ENCODE results near the gene CPHXL2. TPM values are rescaled to one million over a fixed set of nuclear protein-coding genes. Genes with fewer than 3 reads are reported as not detected.

CPHXL2 gene
- total and polyA plus RNA-seq, 2 experiments from 2014 or later, result not detected

DNA sequence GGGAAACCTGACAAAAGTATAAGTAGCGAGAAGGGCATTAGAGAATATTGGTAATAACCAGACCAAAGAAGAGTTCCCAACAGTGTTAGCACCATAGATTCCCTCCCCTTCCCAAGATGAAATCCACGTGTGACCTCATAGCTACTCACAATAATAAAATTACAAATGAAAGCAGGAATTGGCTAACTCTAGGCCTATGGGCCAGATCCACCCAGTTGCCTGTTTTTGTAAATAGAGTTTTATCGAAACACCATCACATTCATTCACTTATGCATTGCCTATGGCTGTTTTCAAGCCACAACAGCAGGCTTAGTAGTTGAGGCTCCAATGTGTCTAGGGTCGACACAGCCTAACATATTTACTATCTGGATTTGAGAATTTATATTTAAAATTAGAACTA, 41.6 kb upstream of the CPHXL2 start:
- no peak for ATAC-seq
- H3K9me2 ChIP-seq (ENCODE audit: insufficient read depth), result no peaks in the 10 kb centered on the region
- H3K27ac ChIP-seq (ENCODE audit: low read depth), result no peak overlapping the region
- no peak overlapping the region for H3K4me2 ChIP-seq
- H3K79me2 ChIP-seq (replicated peaks; ENCODE audit: insufficient read depth), result no peaks in the 10 kb centered on the region
- Mint-ChIP-seq H3K9me3 (peaks cover 82% of the 10 kb centered on the region), H3K36me3 (ENCODE audit: low read depth) (peaks cover 29% of the 10 kb centered on the region; the same call in 1 of the 3 replicates), H3K27ac (no peak overlapping the region), H3K4me1 (no peaks in the 10 kb centered on the region), H3K27me3 (ENCODE audit: insufficient read depth, low read depth, poor library complexity) (no peaks in the 10 kb centered on the region), H3K4me3 (no peak overlapping the region)
- TF ChIP-seq ZNF331 (CRISPR knock-in tag; IDR thresholded peaks at IDR 0.05; ENCODE audit: low read depth) (no peak), ZNF114 (CRISPR knock-in tag; IDR thresholded peaks at IDR 0.05) (no peak), POLR2AphosphoS5 (IDR thresholded peaks at IDR 0.05; ENCODE audit: low read depth) (no peak), CREB1 (CRISPR knock-in tag; IDR thresholded peaks at IDR 0.05; ENCODE audit: low read depth) (no peak), EZH2phosphoT487 (IDR thresholded peaks at IDR 0.05; ENCODE audit: unreplicated experiment) (no peak), NANOG (IDR thresholded peaks at IDR 0.05; ENCODE audit: borderline replicate concordance) (no peak), STAT1 (IDR thresholded peaks at IDR 0.05; ENCODE audit: unreplicated experiment) (no peak), EZH2 (IDR thresholded peaks at IDR 0.05; ENCODE audit: low read depth, unreplicated experiment) (no peak), JUNB (IDR thresholded peaks at IDR 0.05; ENCODE audit: unreplicated experiment) (no peak)
- TF ChIP-seq, protein P1, sequence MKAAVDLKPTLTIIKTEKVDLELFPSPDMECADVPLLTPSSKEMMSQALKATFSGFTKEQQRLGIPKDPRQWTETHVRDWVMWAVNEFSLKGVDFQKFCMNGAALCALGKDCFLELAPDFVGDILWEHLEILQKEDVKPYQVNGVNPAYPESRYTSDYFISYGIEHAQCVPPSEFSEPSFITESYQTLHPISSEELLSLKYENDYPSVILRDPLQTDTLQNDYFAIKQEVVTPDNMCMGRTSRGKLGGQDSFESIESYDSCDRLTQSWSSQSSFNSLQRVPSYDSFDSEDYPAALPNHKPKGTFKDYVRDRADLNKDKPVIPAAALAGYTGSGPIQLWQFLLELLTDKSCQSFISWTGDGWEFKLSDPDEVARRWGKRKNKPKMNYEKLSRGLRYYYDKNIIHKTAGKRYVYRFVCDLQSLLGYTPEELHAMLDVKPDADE (IDR thresholded peaks at IDR 0.05), result no peak
- TF ChIP-seq, protein P2, sequence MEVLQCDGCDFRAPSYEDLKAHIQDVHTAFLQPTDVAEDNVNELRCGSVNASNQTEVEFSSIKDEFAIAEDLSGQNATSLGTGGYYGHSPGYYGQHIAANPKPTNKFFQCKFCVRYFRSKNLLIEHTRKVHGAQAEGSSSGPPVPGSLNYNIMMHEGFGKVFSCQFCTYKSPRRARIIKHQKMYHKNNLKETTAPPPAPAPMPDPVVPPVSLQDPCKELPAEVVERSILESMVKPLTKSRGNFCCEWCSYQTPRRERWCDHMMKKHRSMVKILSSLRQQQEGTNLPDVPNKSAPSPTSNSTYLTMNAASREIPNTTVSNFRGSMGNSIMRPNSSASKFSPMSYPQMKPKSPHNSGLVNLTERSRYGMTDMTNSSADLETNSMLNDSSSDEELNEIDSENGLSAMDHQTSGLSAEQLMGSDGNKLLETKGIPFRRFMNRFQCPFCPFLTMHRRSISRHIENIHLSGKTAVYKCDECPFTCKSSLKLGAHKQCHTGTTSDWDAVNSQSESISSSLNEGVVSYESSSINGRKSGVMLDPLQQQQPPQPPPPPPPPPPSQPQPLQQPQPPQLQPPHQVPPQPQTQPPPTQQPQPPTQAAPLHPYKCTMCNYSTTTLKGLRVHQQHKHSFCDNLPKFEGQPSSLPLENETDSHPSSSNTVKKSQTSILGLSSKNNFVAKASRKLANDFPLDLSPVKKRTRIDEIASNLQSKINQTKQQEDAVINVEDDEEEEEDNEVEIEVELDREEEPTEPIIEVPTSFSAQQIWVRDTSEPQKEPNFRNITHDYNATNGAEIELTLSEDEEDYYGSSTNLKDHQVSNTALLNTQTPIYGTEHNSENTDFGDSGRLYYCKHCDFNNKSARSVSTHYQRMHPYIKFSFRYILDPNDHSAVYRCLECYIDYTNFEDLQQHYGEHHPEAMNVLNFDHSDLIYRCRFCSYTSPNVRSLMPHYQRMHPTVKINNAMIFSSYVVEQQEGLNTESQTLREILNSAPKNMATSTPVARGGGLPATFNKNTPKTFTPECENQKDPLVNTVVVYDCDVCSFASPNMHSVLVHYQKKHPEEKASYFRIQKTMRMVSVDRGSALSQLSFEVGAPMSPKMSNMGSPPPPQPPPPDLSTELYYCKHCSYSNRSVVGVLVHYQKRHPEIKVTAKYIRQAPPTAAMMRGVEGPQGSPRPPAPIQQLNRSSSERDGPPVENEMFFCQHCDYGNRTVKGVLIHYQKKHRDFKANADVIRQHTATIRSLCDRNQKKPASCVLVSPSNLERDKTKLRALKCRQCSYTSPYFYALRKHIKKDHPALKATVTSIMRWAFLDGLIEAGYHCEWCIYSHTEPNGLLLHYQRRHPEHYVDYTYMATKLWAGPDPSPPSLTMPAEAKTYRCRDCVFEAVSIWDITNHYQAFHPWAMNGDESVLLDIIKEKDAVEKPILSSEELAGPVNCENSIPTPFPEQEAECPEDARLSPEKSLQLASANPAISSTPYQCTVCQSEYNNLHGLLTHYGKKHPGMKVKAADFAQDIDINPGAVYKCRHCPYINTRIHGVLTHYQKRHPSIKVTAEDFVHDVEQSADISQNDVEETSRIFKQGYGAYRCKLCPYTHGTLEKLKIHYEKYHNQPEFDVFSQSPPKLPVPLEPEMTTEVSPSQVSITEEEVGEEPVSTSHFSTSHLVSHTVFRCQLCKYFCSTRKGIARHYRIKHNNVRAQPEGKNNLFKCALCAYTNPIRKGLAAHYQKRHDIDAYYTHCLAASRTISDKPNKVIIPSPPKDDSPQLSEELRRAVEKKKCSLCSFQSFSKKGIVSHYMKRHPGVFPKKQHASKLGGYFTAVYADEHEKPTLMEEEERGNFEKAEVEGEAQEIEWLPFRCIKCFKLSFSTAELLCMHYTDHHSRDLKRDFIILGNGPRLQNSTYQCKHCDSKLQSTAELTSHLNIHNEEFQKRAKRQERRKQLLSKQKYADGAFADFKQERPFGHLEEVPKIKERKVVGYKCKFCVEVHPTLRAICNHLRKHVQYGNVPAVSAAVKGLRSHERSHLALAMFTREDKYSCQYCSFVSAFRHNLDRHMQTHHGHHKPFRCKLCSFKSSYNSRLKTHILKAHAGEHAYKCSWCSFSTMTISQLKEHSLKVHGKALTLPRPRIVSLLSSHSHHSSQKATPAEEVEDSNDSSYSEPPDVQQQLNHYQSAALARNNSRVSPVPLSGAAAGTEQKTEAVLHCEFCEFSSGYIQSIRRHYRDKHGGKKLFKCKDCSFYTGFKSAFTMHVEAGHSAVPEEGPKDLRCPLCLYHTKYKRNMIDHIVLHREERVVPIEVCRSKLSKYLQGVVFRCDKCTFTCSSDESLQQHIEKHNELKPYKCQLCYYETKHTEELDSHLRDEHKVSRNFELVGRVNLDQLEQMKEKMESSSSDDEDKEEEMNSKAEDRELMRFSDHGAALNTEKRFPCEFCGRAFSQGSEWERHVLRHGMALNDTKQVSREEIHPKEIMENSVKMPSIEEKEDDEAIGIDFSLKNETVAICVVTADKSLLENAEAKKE (CRISPR knock-in tag; IDR thresholded peaks at IDR 0.05), result no peak
- TF ChIP-seq, protein P3, sequence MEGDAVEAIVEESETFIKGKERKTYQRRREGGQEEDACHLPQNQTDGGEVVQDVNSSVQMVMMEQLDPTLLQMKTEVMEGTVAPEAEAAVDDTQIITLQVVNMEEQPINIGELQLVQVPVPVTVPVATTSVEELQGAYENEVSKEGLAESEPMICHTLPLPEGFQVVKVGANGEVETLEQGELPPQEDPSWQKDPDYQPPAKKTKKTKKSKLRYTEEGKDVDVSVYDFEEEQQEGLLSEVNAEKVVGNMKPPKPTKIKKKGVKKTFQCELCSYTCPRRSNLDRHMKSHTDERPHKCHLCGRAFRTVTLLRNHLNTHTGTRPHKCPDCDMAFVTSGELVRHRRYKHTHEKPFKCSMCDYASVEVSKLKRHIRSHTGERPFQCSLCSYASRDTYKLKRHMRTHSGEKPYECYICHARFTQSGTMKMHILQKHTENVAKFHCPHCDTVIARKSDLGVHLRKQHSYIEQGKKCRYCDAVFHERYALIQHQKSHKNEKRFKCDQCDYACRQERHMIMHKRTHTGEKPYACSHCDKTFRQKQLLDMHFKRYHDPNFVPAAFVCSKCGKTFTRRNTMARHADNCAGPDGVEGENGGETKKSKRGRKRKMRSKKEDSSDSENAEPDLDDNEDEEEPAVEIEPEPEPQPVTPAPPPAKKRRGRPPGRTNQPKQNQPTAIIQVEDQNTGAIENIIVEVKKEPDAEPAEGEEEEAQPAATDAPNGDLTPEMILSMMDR (conservative IDR thresholded peaks at IDR 0.05; ENCODE audit: low read depth in 2 of 2), result no peak
- TF ChIP-seq, protein P4, sequence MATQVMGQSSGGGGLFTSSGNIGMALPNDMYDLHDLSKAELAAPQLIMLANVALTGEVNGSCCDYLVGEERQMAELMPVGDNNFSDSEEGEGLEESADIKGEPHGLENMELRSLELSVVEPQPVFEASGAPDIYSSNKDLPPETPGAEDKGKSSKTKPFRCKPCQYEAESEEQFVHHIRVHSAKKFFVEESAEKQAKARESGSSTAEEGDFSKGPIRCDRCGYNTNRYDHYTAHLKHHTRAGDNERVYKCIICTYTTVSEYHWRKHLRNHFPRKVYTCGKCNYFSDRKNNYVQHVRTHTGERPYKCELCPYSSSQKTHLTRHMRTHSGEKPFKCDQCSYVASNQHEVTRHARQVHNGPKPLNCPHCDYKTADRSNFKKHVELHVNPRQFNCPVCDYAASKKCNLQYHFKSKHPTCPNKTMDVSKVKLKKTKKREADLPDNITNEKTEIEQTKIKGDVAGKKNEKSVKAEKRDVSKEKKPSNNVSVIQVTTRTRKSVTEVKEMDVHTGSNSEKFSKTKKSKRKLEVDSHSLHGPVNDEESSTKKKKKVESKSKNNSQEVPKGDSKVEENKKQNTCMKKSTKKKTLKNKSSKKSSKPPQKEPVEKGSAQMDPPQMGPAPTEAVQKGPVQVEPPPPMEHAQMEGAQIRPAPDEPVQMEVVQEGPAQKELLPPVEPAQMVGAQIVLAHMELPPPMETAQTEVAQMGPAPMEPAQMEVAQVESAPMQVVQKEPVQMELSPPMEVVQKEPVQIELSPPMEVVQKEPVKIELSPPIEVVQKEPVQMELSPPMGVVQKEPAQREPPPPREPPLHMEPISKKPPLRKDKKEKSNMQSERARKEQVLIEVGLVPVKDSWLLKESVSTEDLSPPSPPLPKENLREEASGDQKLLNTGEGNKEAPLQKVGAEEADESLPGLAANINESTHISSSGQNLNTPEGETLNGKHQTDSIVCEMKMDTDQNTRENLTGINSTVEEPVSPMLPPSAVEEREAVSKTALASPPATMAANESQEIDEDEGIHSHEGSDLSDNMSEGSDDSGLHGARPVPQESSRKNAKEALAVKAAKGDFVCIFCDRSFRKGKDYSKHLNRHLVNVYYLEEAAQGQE (IDR thresholded peaks at IDR 0.05; ENCODE audit: unreplicated experiment), result no peak
- H3K4me3 ChIP-seq, result no peak overlapping the region
- H2AFZ ChIP-seq, result no peak overlapping the region
- no peak for DNase-seq (ENCODE audit: low spot score)
- no peaks in the 10 kb centered on the region for H3K4me1 ChIP-seq (ENCODE audit: insufficient read depth)
- H3K27me3 ChIP-seq (ENCODE audit: insufficient read depth), result no peaks in the 10 kb centered on the region
- H3K36me3 ChIP-seq (ENCODE audit: insufficient read depth), result no peaks in the 10 kb centered on the region
- H3F3A ChIP-seq (replicated peaks; ENCODE audit: low read depth), result no peaks in the 10 kb centered on the region
- no peaks in the 10 kb centered on the region for H4K20me1 ChIP-seq (replicated peaks; ENCODE audit: insufficient read depth)

Measured in GM23338 (cell line).